ACHN (cell line): ENCODE data around the gene ZDHHC6.
A peak's percentile ranks its signal among the peaks of the same experiment; 100 is the strongest.
"Not testable (repeated sequence)": the region's sequence is repeated elsewhere in the genome, so short reads cannot be mapped to it uniquely, and the experiment has no call there.

Source experiments
- DNase-seq: peaks from one replicate; pipeline ENCODE4 v3.0.0-alpha.2; 2015
- in situ Hi-C: cut with HindIII; loops from 2 replicates; pipeline ENCODE4 v1.10.0; 2017; ENCODE audit warnings: low sequenced_read_pairs, low pct_ligation_motif_present, low pct_unique_long_range_greater_than_20kb

The ZDHHC6 gene

DNA sequence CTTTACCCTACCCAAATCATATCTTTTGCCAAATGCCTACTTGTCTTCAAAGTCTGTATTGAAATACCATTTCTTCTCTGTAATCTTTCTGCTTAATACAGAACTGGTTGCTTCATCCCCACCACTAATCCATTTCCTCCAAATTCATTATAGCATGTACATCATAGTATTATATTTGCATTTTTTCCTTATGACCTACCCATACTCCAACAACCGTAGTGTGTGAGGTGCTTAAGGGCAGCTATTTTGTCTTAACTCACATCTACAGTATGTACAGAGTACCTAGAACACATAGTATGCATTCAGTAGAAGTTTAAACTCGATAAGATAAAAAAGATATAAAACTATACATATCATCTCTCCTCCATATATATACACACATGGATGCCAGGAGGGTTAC lies 49.1 kb downstream of the ZDHHC6 start:
- no peak for DNase-seq
- in situ Hi-C loops: no loop called here

DNA sequence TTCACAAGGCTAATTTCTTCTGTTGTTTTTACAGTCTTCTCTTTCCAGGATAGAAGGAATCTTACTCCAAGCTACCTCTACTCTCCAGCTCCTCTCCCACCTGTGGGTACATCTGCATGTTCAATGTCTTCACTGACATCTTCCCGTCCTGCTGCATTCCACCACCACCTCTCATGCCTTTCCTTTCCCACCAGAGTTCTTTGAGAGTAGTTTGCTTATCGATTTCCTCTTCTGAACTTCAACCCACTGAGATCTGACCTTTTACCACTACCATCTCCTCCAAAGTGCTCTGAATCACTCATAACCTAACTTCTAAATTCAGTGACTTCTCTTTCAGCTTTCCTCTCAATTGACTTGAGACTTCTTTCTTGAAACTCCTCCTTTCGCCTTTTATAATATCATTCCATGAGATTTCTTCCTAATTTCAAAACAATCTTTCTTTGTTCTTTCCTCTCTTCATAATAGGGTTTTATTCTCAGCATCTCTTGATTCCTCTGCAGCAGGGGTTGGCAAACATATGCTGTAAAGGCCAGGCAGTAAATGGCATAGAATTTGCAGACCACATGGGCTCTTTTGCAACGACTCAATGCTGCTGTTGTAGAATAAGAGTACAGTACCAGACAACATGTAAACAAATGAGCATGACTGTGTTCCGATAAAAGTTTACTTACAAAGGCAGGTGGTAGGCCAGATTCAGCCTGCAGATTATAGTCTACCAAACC lies 50.7 kb downstream of the ZDHHC6 start:
- in situ Hi-C loops: no loop called here

DNA sequence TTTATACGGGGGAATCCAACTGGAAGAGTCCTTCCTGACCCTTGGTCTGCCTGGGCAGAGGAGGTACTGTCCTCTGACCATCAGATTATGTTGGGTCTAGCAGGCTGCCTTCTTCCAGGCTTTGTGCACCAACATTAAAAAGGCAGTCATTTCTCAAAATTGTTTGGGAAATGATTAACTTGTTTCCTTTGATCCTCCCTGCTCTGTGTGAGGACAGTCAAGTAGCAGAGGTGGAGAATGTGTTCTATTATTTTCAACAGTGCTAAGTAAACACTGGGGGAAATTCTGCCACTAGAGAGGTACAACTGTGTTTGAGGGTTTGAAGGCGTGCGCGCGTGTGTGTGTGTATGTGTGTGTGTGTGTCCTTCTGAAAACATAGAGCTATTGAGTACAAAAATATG lies 52.2 kb downstream of the ZDHHC6 start:
- no peak for DNase-seq
- in situ Hi-C loops: no loop called here

More for the DNA sequence above, 50.7 kb downstream of the ZDHHC6 start:
- DNase-seq: no peak

DNA sequence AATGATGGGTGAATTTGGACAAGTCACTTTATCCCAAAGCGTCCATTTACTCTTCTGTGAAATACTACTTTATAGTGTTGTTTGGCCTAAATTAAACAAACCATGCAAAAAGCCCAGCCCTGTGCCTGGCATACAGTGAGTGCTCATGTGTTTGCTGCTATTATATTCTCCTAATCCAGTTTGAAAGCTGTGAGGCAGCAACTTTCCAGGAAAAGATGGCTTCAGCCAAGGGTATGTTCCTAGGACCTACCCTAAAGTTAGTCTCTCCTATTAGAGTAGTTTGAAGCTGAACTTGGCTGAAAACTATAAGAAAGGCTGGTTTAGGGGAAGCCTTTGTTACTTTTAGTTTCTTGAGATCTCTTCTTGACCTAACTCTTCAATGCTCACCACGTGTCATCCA lies 52.9 kb downstream of the ZDHHC6 start:
- in situ Hi-C loops: no loop called here
- no peak for DNase-seq

DNA sequence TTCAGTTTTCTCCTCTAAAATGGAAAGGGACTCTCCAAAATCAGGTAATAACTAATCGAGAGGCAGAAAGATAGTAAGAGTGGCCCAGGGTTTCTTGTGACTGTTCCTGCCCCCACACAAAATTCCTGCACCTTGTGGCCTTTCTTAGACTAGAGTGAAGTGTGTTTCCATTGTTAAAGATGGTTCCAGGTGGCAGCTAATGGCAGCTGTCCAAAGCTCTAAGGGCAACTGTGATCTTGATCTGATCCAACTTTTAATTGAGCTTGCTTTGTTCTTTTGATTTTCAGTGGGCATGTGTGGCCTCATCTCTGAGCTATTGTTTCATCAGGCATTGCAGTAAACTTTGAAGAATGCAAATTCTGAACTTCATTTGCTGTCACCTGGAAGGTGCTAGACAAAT lies 53.4 kb downstream of the ZDHHC6 start:
- in situ Hi-C loops: no loop called here

DNA sequence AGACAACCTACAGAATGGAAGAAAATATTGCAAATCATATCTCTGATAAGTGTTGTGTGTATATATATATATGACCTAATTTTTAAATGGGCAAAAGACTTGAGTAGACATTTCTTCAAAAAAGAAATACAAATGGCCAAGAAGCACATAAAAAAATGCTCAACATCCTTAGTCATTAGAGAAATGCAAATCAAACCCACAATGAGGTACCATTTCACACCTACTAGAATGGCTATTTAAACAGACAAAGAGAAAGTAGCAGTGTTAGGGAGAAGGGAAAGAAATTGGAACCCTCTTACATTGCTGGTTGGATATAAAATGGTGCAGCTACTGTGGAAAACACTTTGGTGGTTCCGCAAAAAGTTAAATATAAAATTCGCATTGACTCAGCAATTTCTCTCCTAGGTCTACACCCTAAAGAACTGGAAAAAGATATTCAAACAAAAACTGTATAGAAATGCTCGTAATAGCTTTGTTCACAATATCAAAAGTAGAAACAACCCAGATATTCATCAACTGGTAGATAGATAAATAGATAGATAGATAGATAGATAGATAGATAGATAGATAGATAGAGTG lies 56.5 kb downstream of the ZDHHC6 start:
- in situ Hi-C loops: no loop called here
- no peak for DNase-seq

More for the DNA sequence above, 53.4 kb downstream of the ZDHHC6 start:
- no peak for DNase-seq

DNA sequence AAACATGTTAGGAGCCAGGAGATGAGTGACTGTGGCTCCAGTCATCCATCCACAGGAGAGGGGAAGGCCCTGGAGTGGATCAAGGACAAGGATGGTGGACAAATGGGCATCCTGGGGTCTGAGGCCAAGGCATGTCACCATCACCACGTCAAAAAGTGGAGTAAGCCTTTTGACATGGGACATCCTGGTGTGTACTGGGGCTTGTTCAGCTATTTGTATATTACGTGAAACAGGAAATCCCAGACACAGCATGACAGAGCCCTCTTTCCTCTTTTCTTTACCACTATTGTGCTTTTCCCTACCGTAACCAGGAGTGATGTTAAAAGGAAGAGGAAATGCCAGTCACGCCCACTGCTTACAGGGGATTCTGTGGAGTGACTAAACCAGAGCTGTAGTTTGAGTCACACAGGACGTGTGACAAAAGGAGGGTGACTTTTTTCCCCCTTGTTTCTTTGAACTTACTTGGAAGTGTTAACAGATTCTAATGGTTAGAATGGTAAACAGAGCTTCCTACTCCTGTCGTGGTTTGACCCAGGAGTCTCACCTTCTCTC lies 57.4 kb downstream of the ZDHHC6 start:
- DNase-seq: peak; percentile 42
- in situ Hi-C loops: no loop called here

DNA sequence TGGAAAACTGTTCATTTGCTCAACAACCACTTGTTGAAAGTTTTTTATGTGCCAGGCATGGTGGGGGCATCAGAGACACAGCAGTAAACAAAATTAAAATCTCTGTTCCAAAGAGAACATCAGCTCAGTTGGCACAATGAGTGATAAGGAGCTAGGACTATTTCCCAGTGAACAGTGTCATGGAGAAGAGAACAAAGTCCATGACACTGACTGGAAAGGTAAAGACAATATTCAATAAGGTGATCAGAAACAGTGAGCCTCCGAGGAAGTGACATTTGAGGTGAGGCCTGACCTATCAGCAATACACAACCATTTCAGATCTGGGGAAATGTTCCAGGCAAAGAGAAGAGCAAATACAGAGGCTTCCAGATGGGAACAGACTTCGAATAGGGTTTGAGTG lies 58.2 kb downstream of the ZDHHC6 start:
- in situ Hi-C loops: no loop called here
- DNase-seq: no peak

DNA sequence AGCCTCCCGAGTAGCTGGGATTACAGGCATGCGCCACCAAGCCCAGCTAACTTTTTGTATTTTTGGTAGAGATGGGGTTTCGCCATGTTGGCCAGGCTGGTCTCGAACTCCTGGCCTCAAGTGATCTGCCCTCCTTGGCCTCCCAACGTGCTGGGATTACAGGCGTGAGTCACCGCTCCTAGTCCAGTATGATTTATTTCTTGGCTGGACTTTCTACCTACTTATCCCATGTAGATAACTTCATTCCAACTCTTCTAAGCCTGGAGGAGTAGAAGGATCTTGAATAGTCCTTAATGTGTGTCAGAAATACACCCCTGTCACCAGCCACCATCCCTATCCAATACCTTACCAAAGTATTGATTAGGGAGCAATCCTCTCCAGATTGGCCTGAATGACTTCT lies 58.7 kb downstream of the ZDHHC6 start:
- DNase-seq, in situ Hi-C loops: not testable (repeated sequence)

DNA sequence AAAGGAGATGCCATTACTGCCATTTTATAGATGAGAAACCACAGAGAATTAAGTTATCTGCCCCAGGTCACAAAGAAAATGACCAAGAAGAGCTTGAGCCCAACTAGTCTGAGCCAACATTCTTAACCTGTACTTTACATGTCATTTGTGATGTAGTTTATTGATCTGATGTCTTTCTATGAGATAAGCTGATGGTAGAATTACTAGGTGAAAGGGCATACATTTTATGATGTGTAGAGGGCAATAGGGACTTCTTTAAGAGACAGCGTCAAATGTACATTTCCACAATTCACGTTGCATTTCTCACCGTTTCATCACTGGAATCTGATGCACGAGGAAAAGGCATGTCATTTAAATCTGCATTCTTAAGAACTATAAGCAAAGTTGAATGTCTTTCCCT lies 61.5 kb downstream of the ZDHHC6 start:
- in situ Hi-C loops: no loop called here
- DNase-seq: no peak

DNA sequence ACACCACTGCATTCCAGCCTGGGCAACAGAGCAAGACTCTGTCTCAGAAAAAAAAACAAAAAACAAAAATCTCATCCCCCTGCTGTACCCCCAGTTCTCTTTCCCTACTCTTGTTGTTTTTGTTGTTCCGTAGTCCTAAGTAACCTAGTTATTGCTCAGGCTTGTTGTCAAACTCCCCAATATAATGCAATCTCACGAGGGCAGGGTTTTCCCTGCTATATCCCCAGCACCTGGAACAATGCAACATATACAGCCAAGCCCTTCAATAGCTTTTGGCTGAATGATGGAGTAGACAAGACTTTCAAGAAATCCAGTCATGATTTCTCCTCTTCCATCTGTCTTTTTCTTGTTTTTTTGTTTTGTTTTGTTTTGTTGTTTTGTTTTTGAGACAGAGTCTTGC lies 62.6 kb downstream of the ZDHHC6 start:
- in situ Hi-C loops: no loop called here
- no peak for DNase-seq

DNA sequence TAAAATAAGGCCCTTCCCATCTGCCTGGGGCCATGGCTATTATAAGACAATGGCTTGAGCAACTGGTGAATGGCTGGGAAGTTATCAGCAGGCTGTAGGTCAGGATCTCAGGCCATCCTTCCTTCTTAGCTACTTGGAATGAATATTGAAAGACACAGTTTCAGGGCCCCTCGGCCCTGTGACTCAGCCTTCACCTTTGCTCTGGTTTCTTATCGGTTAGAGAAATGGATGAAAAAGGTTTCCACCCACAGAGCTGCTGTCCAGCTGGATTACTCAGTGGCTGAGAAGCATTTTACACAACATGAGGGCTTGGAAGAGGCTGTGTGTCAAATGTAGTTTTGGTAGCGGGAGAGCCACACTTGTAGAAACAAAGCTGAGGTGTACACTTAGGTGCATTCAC lies 63.4 kb downstream of the ZDHHC6 start:
- DNase-seq: peak; percentile 74

DNA sequence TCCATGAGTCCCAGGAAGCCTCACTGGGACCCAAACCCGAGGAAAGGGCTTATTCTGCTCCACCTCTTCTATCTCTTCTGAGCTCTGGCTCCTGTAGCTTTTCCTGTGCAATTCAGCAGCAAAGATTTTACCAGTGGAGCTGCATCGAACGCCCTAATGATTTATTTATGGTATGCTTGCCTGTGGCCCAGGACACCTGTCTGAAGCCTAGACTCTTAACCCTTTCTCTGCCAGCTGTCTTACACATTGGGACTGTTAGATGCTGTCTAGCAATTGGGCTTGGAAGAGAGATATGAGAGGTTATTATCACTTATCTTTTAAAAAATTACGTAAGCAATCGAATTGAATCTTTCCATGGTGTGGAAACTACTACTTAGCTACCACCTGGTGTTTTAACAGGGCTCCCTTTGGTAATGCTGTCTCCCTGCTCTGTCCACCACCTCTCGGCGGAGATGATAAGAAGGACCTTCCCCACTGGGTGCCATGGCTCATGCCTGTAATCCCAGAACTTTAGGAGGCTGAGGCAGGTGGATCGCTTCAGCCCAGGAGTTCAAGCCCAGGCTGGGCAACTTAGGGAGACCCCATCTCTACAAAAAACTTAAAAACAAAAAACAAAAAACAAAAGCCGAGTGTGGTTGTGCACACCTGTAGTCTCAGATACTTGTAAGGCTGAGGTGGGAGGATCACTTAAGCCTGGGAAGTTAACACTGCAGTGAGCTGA lies 64.0 kb downstream of the ZDHHC6 start:
- in situ Hi-C loops: no loop called here
- DNase-seq: no peak

More for the DNA sequence above, 63.4 kb downstream of the ZDHHC6 start:
- in situ Hi-C loops: no loop called here
